Uterus (tissue), 2 donors: ENCODE data around the gene ZNF777.

Source experiments
- CTCF ChIP-seq, 4 experiments: fragments of 200-600 bp in 2 of 4; fragments of 450-650 bp in 2 of 4; sonication (generic) in 2 of 4; IDR thresholded peaks; one replicate each; pipeline ENCODE4 v1.5.1; 2016 to 2019; ENCODE audit warnings: antibody characterized with exemption in 4 of 4, mild to moderate bottlenecking in 2 of 4, moderate library complexity in 1 of 4
- POLR2A ChIP-seq, 2 donors: fragments of 450-650 bp; IDR thresholded peaks; one replicate each; pipeline ENCODE4 v1.6.1; 2016; ENCODE audit warnings: antibody characterized with exemption in 2 of 2, mild to moderate bottlenecking in 1 of 2, moderate library complexity in 1 of 2

DNA sequence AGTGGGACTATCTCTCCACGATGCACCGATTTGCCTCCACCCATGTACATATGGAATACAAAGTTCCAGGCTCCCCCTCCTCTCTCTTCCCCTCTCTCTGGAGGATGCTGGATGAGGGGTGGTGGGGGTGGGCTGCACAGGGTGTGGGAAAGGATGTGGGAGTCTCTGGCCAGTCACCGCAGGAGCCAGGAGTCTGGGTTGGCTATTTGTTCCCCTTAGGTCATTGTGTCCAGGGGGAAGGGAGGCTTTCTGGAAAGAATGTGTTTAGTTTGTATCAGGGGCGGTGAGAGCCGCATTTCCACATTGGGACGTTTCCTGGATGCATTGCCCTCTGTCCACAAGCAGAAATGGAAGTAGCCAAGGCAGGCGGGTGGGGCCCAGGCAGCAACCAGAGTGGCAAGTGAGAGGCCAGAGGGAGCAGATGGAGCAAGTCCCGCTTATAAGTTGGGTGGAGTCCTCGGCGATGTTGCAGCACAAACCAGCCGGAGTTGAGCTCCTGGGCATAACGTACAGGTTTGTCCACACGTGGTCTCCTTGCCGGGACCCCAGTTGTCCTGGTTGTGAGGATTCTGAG, 63.3 kb downstream of the ZNF777 start:
- TF ChIP-seq CTCF (IDR thresholded peaks at IDR 0.05): no peak
- TF ChIP-seq POLR2A (IDR thresholded peaks at IDR 0.05): no peak
